ENCODE measurements around the gene ANAPC16. TPM values are rescaled to one million over a fixed set of nuclear protein-coding genes. Genes with fewer than 3 reads are reported as not detected.

The ANAPC16 gene
- total RNA-seq, 2 experiments from 2014 or later = 61.9 to 64.3 TPM

DNA sequence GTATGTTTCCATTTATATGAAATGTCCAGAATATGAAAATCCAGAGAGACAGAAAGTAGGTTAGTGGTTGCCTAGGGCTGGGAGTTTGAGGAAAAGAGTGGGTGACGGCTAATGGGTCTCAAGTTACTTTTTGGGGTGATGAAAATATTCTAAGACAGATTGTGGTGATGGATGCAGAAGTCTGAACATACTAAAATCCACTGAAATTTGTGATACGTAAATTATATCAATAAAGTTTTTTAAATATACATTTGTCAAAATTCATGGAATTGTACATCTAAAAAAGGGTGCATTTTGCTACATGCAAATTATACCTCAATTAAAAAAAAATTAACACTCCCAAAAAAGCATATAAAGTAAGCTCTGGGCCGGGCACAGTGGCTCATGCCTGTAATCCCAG is 67.3 kb downstream of the ANAPC16 start:
- POLR2A ChIA-PET = interaction anchor here (1.4 to 3.3 kb wide), 4 partner anchors 9 to 43 kb away, joined by 3 to 15 read pairs (median 8); partner anchors contain the start of gene DDIT4

More for the DNA sequence above, 67.3 kb downstream of the ANAPC16 start:
- H3K9me3 Mint-ChIP-seq = no peaks in the 10 kb centered on the region
- CTCF ChIA-PET = interaction anchor here (1.4 to 1.8 kb wide), 2 partner anchors 8 kb away, joined by 3 to 7 read pairs; no protein-coding TSS in a partner anchor
- Histone ChIP-seq H3K27me3 (ENCODE audit: control insufficient read depth in 1 of 2, insufficient read depth in 2 of 2, low read length in 2 of 2) (no peaks in the 10 kb centered on the region), H3K27ac (ENCODE audit: low read depth in 1 of 2, low read length in 2 of 2) (no peak overlapping the region), H3K36me3 (ENCODE audit: insufficient read depth, low read length) (no peaks in the 10 kb centered on the region), H3K4me3 (ENCODE audit: low read length) (no peak overlapping the region), H3K9me3 (ENCODE audit: control insufficient read depth in 1 of 2, insufficient read depth in 1 of 2, low read length in 2 of 2) (no peaks in the 10 kb centered on the region), H3K4me1 (ENCODE audit: insufficient read depth, low read length) (peaks cover 35% of the 10 kb centered on the region)
- ATAC-seq (ENCODE audit: poor library complexity) (no peak), DNase-seq (no peak)
- peaks cover 48% of the 10 kb centered on the region for H3K4me1 Mint-ChIP-seq (ENCODE audit: low read depth)
- no peak overlapping the region for H3K27ac Mint-ChIP-seq
- no peaks in the 10 kb centered on the region for H3K36me3 Mint-ChIP-seq (ENCODE audit: low read depth)
- intact Hi-C loops (cut with DNase I, micrococcal nuclease) = no loop called here
- H3K4me3 Mint-ChIP-seq = no peak overlapping the region
- no peaks in the 10 kb centered on the region for H3K27me3 Mint-ChIP-seq
- TF ChIP-seq, protein P1, sequence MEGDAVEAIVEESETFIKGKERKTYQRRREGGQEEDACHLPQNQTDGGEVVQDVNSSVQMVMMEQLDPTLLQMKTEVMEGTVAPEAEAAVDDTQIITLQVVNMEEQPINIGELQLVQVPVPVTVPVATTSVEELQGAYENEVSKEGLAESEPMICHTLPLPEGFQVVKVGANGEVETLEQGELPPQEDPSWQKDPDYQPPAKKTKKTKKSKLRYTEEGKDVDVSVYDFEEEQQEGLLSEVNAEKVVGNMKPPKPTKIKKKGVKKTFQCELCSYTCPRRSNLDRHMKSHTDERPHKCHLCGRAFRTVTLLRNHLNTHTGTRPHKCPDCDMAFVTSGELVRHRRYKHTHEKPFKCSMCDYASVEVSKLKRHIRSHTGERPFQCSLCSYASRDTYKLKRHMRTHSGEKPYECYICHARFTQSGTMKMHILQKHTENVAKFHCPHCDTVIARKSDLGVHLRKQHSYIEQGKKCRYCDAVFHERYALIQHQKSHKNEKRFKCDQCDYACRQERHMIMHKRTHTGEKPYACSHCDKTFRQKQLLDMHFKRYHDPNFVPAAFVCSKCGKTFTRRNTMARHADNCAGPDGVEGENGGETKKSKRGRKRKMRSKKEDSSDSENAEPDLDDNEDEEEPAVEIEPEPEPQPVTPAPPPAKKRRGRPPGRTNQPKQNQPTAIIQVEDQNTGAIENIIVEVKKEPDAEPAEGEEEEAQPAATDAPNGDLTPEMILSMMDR (IDR thresholded peaks at IDR 0.05) = no peak

Other genes starting within 250 kb of the ANAPC16 start
- 100 to 1,000 TPM; 976 to 998 TPM for gene SPOCK2, start 127.5 kb upstream of the ANAPC16 start, total RNA-seq
- 10 to 100 TPM; 16.5 to 19.0 TPM for gene ASCC1, start 264 bp downstream of the ANAPC16 start, total RNA-seq
- 100 to 1,000 TPM; 427 to 436 TPM for gene DDIT4, start 57.9 kb downstream of the ANAPC16 start, total RNA-seq
- 10 to 100 TPM; 25.2 to 27.0 TPM for gene DNAJB12, start 138.9 kb downstream of the ANAPC16 start, total RNA-seq

Data from CD4-positive, alpha-beta T cell (primary cell).